Left renal pelvis (tissue), 4 donors: ENCODE data around the gene IQCK. TPM values are rescaled to one million over a fixed set of nuclear protein-coding genes. Genes with fewer than 3 reads are reported as not detected.

ENCODE experiments used
- DNase-seq, 4 donors: peaks; one replicate each; pipeline ENCODE4 v3.0.0-alpha.2; 2013; ENCODE audit warnings: low read depth in 4 of 4, low spot score in 3 of 4
- polyA plus RNA-seq, 4 donors: library from polyadenylated mRNA; unstranded; fragments of 120-200 nt; gene quantifications; one replicate each; pipeline ENCODE4 v1.2.1, GENCODE V29; 2013; ENCODE audit not compliant: insufficient read length in 4 of 4

IQCK gene
- polyA plus RNA-seq, 4 donors: 18.7 to 49.4 (median 45.0) TPM

GRCh38 chr16:19899605-19899955 is 181.5 kb downstream of the IQCK start:
- DNase-seq: no peak

DNA sequence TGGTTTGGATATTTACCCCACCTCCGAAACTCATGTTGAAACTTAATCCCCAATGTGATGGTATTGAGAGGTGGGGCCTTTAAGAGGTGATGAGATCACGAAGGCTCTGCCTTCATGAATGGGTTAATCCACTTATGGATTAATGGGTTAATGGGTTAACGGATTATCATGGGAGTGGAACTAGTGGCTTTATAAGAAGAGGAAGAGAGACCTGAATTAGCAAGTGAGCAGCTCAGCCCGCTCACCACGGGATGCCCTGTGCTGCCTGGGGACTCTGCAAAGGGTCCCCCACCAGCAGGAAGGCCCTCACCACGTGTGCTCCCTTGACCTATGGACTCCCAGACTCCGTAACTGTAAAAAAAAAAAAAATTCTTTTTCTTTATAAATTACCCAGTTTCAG is 183.1 kb downstream of the IQCK start:
- no peak for DNase-seq

DNA sequence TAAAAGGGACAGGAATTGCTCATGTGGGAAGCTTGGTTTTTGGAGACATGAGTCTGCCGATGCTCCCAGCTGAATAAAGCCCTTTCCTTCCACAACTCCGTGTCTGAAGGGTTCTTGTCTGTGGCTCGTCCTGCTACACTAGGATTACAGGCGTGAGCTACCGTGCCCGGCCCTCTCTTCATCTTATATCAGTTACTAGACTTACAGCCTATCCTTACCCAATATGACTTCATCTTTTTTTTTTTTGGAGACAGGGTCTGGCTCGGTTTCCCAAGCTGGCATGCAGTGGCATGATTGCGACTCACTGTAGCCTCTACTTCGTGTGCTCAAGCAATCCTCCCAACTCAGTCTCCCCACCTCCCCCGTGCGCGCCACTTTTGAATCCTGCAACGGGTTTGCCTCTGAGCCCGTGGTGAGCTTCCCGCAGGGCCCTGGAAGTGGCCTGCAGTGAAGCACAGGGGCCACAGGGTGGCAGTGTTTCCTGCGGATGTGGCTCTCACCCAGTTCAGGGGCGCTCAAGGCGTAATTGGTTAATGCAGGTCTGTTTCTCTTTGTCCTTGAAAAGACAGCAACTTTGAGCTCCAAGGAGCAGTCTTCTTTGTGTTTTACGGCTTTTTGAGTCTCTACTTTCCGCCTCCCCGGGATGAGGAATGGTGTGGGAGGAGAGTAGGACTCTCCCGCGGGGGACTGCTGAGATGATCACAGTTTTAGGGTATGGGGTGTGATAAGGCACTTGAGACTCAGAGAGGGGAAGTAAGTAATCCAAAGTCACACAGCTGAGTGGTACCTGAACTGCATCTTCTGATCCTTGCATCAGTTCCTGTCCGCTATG is 189.3 kb downstream of the IQCK start:
- DNase-seq: peak; percentile 25 to 44 (median 40)

Other genes with a start within 250 kb of the IQCK start
- gene GDE1, start 196.2 kb upstream of the IQCK start, polyA plus RNA-seq: 10 to 100 TPM; 50.9 to 83.7 (median 71.8) TPM
- 10 to 100 TPM; 22.6 to 35.1 (median 28.1) TPM for gene CCP110, start 194.3 kb upstream of the IQCK start, polyA plus RNA-seq
- gene VPS35L, start 162.6 kb upstream of the IQCK start, polyA plus RNA-seq: 10 to 100 TPM; 46.0 to 65.0 (median 63.5) TPM
- gene KNOP1, start within 50 bp of the IQCK start, polyA plus RNA-seq: 10 to 100 TPM; 29.6 to 48.3 (median 43.0) TPM
- gene GPRC5B, start 166.6 kb downstream of the IQCK start, polyA plus RNA-seq: 100 to 1,000 TPM in 3 of 4 donors, 10 to 100 TPM in 1; 45.3 to 134 (median 113) TPM